Stimulated activated CD4-positive, alpha-beta T cell treated with anti-CD3 and anti-CD28 coated beads, Interleukin-2, amount 100 ng/mL, for 24 hours (primary cell): ENCODE results near the gene CRYGN.

Experiments used
- DNase-seq, 2 donors: peaks; one replicate each; pipeline ENCODE4 v3.0.0-alpha.2; 2020

CRYGN gene

DNA sequence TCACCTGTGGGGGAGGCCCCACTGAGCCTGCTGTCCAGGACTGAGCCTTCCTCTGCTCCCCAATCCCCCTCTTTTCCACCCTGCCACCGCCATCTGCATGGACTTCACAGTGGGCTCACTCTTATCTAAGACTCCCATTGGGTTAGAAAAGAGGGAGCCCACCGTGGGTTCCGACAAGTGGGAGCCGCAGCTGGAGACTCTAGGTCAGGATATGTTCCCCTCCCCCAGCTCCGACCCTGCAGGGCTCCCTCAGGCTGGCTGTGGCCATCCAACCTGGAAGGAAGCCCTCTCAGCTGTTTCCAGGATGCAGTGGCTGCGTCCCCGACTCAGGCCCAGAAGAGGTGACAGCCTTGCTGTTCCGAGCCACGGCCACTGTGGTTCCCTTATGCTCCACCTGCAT is 34.9 kb downstream of the CRYGN start:
- no peak for DNase-seq

DNA sequence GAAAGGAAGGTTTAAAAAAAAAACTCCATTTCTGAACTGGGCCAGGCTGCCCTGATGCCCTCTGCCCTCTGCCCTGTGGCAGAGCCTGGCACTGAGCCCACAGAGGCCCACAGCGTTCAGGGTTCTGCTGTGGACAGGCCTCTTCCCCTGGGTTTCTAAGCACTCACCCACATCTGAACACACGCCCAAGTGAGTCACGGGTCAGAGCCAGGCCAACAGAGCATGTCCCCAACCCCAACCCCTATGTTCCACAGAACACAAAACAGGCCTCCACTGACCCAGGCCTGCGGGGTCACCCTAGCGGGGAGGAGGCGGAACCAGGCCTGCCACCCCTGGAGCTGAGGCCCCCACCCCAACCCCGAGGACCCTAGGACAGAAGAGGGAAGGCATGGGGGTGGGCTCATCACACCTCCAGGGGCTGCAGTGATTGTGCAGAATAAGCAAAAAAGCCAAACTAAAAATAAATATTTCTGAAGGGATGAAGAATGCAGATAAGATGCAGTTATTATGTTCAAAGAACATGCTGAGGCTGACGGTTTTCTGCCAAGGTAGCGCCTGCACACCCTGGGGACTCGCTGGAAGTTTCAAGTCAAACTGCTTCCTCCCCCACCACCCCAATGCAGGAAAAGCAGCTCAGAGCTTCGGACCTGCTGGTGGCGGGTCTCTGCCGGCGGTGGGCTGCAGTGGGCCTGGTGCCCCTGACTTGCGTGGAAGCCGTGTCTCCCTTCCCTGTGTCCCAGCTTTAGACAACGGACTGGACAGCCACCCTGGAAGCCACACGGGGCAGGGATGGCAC is 35.5 kb downstream of the CRYGN start:
- DNase-seq: no peak

DNA sequence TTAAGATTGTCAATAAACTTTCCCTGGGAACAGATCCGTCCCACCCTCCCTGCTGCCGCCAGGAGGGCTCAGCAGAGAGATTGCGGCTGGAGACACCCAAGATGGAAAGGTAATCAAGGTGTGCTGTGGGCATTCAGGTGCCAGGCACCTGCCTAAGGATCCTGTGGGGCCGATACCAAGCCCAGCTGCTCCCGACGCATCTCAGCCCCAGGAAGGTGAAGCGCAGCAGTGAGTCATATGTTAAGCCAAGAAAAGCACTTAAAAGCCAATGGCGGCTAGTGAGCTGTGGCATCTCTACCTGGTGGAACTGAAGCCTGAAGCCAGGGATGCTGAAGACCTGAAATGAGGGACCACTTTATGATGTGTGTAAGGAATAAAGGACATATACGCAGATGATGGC is 36.2 kb downstream of the CRYGN start:
- no peak for DNase-seq

DNA sequence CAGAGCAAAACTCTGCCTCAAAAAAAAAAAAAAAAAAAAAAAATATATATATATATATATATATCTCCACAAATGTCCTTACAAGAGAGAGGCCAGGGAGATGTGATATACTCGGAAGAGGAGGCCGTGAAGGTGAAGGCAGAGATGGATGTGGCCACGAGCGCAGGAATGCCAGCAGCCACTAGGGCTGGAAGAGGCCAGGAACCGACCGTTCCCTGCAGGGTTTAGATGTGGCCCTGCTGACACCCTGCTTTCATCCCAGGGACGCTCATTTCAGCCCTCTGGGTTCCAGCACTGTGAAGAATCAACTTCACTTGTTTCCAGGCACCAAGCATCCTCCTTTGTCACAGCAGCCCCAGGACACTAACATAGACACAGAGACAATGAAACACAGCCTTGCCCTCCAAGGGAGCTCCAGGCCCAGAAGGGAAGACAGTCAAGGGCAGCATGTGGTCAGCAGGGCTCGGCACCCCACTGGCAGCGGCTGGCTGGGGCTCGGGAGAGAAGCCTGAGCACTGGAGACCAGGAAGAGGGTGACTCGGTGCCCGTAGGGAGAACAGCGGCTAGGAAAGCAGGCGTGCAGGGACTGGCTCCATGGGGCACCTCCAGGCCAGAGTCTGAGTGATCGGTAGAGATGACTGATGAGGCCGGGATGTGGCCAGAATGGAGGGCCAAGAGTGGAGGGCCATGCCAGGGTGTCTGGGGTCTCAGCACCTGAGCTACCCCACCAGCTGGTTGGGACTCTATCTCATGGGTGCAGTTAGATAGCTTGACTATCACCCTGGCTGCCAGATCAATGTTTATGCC is 37.7 kb downstream of the CRYGN start:
- DNase-seq: no peak

DNA sequence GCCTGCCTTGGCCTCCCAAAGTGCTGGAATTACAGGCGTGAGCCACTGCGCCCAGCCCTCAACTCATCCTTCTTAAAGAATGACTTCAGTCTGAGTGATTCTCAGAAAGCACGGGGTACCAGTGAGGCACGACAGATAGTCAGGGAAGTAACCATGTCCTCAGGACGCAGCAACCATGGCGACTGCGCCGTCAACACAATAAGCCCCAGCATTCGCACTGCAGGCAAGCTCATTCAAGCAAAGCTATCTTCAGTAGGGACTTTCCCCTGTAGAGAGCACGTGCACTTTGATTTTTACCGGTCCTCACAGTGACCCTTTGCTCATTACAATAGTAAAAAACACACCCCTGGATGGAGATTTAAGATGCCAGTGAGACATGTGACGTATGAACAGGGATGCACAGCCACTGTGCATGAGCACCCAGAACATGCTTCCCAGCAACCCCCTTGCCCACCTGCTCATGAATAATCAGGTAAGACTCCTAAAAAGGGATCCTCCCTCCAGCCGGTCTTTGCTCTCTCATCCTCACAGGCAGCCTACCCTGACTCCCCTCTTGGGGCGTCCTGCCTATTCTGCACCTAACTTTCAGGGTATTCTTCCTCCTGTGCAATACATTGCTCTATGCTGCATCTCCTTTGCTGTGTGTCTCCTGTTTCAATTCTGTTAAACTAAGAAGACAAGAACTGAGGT is 39.2 kb downstream of the CRYGN start:
- DNase-seq: no peak

DNA sequence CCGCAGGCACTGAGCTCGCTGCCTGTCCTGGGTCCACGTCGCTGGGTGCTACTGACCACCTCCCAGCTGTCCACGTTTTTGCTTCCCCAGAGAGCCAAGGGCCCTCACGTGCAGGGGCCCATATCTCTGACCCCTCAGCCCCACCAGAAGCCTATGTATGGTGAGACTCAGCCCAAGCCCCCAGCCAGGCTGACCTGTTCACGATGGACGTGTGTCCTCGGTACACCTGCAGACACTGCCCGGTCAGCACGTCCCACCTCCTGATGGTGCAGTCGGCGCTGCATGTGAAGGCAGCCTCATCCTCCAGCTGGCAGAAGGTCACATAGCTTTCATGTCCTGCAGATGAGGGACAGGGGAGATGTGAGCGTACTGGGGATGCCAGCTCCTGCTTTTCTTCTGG is 40.0 kb downstream of the CRYGN start:
- DNase-seq: no peak

DNA sequence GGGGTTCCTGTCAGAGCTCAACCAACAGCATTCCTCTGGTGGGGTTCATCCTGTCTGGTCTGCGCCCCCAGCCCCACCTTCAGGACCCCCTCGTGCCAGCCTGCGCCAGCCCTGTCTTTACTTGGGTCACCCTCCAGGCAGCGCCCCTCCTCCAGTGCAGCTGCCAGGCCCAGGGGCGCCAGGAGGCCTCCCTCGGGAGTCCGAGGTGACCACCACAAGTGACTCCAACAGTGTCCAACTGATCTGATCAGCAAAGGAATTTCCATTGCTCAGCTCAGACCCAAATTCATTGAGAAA is 40.7 kb downstream of the CRYGN start:
- DNase-seq: no peak

DNA sequence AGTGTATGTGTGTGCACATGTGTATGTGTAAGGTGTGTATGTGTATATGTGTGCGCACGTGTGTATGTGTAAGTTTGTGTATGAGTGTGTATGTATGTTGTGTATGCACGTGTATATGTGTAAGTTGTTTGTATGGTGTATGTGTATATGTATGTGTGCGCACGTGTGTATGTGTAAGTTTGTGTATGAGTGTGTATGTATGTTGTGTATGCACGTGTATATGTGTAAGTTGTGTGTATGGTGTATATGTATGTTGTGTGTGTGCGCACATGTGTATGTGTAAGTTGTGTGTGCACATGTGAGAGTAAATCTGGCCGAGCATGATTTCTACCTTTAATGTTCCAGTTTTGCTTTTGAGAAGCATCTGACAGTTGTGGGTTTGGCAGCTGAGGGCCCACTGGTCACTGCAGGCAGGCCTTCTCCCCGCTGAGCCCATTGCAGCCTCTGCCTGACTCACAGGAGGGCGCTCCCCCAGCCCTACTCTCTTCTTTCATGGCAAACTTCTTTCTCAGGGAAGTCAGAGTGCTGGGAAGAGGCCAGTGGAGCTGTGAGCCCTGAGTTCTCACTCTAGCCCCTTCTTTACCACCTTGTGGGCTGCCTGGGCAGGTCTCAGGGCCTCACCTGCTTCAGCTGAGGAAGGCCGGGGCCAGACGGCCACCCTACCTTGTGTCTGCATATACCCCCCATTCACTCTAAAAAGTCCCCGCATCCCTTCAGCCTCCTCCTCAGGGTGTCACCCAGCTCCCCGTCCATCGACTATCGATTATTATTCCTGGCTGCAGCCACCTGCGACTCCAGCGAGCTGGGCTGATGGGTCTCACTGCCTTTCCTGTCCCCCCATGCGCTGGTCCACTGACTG is 41.3 kb downstream of the CRYGN start:
- no peak for DNase-seq

DNA sequence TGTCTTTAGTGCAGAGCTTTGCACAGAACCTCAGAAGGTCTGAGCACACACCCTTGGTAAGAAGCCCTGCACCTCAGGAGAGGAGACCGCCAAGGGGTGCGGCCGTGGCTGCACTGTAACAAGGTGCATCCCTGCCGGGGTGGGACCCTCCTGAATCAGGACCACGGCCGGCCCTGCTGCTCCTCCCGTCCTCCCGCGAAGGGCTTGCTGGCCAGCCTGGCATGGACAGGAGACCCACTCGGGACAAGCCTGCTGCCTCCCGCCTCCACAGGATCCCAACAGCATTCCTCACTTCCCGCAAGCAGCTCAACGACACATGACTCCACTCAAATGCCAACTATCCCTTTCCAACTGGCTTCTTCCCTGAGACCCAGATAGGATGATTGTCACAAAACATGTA is 42.9 kb downstream of the CRYGN start:
- no peak for DNase-seq

DNA sequence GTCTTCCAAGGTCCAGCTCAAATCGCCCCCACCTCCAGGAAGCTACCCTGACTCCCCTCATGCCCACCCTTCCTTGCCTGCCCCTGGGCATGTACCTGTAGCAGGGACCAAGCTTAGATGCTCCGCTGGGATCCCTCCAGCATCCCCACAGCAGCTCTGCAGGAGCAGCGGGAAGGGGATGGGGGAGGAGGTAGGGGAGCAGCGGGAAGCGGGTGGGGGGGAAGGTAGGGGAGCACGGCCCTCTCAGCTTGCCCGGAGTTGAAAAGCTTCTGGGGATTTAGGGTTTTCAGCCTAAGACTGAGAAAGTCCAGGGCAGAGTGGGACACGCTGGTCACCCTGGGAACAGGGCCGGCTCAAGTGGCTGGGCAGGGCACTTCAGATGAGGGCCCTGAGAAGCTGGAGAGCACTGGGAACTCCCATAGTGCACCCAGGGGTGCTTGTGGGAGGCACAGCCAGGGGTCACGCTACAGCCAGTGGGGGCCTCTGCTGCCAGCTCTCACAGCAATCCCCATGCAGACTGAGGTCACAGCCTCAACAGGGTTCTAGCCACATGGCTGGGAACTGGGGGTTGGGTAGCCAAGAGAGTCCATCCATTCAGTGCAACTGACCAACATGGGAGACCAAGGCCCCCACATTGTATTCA is 43.5 kb downstream of the CRYGN start:
- no peak for DNase-seq

DNA sequence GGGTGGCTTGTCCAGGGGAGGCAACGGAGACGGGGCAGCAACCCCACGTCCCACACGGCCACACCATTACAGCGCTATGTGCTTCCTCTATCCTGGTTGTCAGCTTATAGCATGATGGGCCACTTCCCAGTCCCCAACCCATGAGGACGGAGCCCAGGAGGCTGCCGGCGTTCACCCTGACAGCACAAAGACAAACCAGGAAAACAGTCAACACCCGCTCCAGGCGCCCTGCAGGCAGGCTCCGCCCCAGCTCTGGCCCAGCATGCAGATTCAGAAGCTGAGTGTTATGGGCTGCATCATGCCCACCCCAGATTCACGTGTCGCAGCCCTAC is 44.9 kb downstream of the CRYGN start:
- DNase-seq: no peak

DNA sequence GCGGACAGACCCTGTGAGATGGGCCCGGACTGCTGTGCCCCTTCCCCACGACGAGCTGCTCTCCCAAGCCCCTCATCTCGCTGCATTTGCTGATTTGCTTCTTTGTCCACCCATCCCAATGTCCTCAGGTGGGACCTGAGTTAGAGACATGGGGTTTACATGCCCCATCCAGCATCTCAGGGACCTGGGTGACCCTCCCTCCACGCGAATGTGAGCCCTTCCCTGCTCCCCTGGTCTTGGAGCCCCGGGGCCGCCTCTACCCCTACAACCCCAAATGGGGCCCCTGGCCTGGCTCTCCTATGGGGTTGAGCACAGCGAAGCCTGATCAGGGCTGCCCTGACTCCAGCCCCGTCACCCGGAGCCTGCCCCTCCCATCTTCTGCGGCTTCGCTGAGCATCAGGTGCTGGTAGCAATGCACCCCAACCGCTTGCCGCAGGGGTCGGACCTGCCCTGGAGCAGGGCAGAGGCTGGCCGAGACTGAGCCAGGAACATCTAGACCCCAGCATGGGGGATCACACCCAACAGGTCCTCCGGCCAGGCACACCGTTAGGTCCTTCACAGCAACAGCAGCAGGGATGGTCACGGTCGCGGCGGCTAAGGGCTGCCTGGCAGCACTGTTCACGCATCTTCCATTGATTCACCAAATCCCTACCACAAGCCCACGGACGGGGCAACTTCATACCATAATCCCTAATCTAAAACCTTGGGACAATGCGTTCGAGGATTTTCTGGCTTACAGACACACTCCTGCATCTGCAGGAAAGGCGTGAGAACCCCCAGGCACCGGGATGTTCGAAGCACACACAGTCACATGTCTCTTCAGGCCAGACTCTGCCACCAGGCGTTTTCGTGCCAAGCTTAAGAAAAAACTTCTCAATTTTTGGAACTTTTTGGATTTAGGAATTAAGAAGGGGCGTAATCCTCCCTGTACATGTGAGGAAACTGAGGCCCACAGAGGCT is 45.6 kb downstream of the CRYGN start:
- DNase-seq: no peak

DNA sequence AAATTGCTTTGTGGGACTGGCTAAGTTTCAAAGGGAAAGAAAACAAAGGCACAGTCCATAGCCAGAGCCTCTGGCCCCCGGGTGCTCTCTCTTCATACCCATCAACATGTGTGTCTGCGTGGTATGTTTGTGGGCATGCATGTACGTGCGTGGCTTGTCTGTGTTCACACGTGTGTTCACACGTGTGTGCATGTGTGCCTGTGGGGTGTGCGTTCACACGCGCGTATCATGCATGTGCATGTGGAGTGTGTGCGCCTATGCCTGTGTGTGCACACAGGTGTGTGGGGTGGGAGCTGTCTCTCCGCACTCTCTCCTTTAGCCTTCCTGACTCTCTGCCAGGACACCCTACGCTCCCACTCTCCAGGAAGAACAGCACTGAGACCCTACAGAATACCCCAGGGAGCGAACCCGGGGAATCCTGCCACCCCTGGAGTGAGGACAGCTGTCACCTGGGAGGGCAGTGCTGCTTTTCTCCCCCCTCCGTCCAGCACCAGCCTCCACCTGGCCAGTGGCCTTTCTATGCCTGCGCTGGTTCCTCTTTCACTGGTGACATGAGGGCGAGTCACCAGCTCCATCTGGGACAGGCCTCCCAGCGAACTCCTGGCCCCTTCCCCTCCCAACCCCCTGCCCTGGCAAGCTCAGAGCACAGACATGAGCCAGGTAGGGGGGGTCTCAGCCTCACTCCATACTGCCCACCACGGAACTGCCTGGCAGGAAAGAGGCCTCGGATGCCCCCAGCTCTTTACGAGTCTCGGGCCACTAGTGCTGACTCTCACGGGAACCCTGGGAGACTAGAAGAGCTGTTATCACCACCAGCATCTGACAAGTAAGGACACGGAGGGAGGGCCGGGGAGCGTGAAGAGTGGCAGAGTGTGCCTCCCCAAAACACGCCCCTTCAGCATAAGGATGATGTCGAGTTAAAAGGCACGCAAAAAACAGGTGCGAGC is 46.6 kb downstream of the CRYGN start:
- no peak for DNase-seq

DNA sequence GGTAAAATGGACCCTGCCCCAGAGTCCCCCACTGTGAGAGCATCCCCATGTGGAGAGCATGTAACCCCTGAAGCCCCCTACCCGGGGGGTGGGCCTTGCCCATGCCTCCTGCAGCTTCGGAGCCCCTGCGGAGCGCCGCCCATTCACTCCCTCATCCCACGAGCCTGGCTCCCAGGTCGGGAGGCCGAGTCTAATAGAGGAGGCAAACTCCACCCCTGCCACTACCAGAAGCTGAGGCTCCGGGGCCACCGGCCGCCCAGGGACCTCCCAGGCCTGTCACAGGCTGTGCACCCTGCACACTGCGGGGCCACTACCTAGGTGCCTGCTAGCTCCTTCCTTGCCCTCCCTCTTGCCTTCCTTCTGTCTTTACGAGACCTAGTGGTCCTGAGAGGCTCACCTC is 47.5 kb downstream of the CRYGN start:
- DNase-seq: no peak

DNA sequence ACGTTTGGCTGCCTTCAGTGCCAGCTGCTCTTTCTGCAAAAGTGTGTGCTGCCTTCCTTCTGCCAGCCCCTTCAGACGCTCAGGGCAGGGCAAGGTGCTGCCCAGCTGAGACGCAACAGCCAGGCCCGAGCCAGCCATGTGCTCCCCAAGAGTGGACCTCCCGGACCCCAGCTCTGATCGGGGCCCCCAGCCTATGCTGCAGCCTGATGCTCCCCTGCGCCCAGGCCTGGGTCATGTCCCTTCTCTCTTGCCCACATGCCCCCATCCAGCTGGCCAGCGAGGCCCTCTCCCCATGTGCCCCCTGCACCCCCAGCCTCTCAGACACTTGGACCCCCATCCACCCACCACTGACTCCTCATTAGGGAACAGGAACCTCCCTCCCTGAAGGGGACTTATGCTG is 47.9 kb downstream of the CRYGN start:
- DNase-seq: no peak

DNA sequence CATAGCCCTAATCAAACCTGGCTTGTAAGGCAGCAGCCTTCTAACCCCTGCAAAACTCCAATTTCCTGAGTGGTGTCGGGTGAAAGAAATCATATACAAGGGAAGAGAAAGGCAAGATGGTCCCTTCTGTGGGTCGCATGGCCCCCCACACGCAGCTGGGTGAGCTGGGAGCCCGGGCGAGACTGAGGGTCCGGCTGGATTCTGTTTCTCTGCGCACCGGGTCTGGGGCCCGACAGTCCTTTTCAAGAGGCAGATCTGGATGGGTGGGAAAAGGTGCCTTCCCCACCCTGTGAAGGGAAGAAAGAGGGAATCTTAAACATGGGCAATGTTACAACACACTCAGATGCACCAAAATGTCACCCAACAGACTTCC is 48.6 kb downstream of the CRYGN start:
- no peak for DNase-seq

DNA sequence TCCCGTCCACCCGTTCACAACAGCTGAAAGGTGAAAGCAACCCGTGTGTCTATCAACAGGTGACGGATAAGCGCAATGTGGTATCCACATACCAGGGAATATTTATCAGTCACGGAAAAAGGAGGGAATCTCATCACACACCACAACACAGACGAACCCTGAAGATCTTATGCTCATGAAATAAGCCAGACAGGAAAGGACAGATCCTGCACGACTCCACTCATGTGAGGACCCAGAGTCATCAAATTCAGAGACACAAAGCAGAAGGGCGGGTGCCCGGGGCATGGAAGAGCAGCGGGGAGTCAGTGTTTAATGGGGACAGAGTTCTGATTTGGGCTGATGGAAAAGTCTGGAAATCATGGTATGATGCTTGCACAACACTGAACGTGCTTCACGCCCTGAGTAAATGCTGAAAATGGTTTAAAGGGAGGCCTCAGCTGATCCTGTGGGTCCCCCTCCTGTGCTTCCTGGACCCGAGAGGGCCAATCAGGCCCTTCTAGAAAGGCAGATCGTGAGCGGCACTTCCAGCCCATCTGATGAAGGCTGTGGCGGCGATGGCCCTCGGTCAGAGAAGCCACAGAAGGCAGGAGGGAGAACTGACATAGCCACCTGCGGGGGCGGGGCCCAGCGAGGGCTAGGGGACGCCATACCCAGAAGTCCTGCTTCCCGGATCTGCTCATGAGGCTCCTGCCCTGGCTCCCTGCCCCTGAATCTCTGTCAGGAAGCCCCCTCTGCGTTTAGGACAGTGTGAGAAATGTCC is 49.2 kb downstream of the CRYGN start:
- no peak for DNase-seq

DNA sequence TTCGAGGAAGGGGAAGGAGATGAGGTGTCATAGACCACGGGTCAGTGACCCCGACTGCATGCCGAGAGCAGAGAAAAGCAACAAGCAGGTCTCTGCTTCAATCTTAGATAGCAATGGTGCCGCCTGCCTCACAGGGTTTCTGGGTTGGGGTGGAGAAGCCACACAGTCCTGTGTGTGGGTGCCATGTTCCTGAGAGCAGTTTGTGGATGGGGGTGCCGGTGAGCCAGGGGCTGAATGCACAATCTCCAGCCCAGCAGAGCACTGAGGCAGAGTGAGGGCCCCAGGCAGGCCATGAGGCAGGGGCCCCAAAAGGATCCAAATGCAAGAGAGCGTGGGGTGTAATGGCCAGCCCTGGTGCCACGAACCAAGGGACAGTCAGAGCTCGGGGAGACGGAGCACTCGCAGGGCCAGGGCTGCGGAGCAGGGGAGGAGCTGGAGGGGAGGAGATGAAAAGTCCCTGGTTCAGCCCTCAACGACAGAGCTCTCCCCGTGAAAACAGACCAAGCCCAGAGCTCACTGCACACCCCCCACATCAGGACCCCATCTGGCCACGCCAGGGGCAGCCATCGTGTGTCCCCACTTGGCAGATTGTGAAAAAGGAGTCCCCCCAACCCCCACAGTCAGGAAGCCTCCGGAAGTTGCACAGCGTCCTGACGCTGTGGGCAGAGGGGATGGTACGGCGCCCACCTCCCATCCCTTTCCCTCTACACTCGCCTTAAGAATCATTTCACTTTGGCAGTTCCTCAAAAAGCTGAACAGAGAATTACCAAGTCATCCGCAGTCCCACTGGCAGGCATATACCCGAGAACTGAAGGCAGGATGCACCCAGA is 50.0 kb downstream of the CRYGN start:
- DNase-seq: no peak
